ENCODE measurements around the gene CDC27. TPM values are rescaled to one million over a fixed set of nuclear protein-coding genes. Genes with fewer than 3 reads are reported as not detected.

CDC27 gene
- total RNA-seq, 3 donors from 2014 or later, result 63.2 to 73.7 (median 65.0) TPM

DNA sequence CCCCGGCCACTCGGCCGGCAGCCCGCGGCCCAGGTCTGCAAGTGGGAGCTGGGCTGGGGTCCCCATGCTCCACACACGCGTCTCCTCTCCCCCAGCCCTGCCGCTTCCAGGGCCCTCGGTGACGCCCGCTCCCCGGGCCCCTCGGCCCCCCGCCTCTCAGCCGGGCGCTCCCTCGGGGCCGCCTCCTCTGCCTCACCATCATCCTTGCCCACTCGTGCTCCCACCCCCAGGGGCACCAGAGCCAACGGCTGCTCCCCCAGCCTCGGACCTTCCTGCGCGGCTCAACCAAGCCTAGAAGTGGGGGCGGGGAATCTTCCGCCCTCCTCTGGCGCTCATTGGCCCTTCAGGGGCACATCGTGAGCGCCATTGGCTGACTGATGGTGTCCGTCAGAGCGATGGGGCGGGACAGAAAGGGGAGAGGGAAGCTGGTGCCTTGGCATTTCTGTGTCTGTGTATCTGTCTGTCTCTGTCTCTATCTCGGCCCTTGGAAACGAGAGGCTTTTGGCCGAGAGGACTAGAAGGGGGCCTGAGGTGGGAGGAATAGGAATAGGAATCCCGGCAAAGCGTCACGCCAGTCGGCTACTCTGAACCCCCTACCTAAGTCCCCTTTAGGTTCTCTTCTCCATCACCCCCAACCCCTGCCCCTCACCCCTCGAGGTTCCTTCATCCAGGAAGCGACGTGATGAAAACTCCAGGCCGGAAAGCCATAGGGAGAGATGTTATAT lies 88.9 kb downstream of the CDC27 start:
- no peaks in the 10 kb centered on the region for H3K36me3 ChIP-seq
- H3K4me3 ChIP-seq, result peak overlapping the region; percentile 91 to 99 (median 98)
- no peaks in the 10 kb centered on the region for H3K9me3 ChIP-seq
- no peaks in the 10 kb centered on the region for H3K27me3 ChIP-seq
- DNase-seq (ENCODE audit: low spot score in 2 of 2), result peak; percentile 88 to 91
- intact Hi-C loops (cut with DNase I; ENCODE audit: low total_unique reads), result no loop called here
- H3K4me1 ChIP-seq, result no peaks in the 10 kb centered on the region
- H3K27ac ChIP-seq, result peak overlapping the region; percentile 82 to 91
- TF ChIP-seq POLR2A (IDR thresholded peaks at IDR 0.05) (no peak), POLR2AphosphoS5 (IDR thresholded peaks at IDR 0.05) (peak; percentile 34 to 49 (median 40))
- TF ChIP-seq, protein P1, sequence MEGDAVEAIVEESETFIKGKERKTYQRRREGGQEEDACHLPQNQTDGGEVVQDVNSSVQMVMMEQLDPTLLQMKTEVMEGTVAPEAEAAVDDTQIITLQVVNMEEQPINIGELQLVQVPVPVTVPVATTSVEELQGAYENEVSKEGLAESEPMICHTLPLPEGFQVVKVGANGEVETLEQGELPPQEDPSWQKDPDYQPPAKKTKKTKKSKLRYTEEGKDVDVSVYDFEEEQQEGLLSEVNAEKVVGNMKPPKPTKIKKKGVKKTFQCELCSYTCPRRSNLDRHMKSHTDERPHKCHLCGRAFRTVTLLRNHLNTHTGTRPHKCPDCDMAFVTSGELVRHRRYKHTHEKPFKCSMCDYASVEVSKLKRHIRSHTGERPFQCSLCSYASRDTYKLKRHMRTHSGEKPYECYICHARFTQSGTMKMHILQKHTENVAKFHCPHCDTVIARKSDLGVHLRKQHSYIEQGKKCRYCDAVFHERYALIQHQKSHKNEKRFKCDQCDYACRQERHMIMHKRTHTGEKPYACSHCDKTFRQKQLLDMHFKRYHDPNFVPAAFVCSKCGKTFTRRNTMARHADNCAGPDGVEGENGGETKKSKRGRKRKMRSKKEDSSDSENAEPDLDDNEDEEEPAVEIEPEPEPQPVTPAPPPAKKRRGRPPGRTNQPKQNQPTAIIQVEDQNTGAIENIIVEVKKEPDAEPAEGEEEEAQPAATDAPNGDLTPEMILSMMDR (IDR thresholded peaks at IDR 0.05), result peak in 1 of 3 donors; percentile 11

- Histone ChIP-seq H3K27me3 (no peaks in the 10 kb centered on the region), H3K9me3 (no peaks in the 10 kb centered on the region), H3K27ac (peak overlapping the region; percentile 82 to 91), H3K36me3 (no peaks in the 10 kb centered on the region), H3K4me3 (peak overlapping the region; percentile 91 to 99 (median 98)), H3K4me1 (no peaks in the 10 kb centered on the region)
- DNase-seq (ENCODE audit: low spot score in 2 of 2), result no peak
- TF ChIP-seq, protein P1 (IDR thresholded peaks at IDR 0.05), result no peak
- TF ChIP-seq POLR2AphosphoS5 (IDR thresholded peaks at IDR 0.05) (no peak), POLR2A (IDR thresholded peaks at IDR 0.05) (no peak)
- intact Hi-C loops (cut with DNase I; ENCODE audit: low total_unique reads), result no loop called here
Observed at GRCh38 chr17:47099451-47099986, 89.6 kb downstream of the CDC27 start.

DNA sequence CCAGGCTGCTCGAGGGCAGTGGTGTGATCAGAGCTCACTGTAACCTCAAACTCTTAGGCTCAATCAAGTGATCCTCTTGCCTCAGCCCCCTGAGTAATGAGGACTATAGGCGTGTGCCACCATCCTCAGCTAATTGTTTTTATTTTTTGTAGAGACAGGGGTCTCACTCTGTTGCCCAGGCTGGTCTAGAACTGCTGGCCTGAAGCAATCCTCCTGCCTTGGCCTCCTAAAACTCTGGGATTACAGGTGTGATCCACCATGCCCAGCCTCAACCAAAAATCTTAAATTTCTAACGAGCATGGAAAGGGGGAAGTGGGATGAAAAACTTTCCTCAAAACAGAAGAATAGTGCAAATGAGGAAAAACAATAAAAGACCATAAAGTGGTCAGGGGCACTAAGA lies 92.8 kb downstream of the CDC27 start:
- Histone ChIP-seq H3K27ac (no peak overlapping the region), H3K9me3 (no peaks in the 10 kb centered on the region), H3K27me3 (no peaks in the 10 kb centered on the region), H3K4me3 (no peak overlapping the region), H3K4me1 (no peaks in the 10 kb centered on the region), H3K36me3 (no peaks in the 10 kb centered on the region)
- intact Hi-C loops (cut with DNase I; ENCODE audit: low total_unique reads), result no loop called here
- TF ChIP-seq POLR2AphosphoS5 (IDR thresholded peaks at IDR 0.05) (no peak), POLR2A (IDR thresholded peaks at IDR 0.05) (no peak)
- no peak for DNase-seq (ENCODE audit: low spot score in 2 of 2)

- Histone ChIP-seq H3K4me3 (no peak overlapping the region), H3K9me3 (no peaks in the 10 kb centered on the region), H3K27me3 (no peaks in the 10 kb centered on the region), H3K27ac (no peak overlapping the region), H3K4me1 (no peaks in the 10 kb centered on the region), H3K36me3 (no peaks in the 10 kb centered on the region)
- intact Hi-C loops (cut with DNase I; ENCODE audit: low total_unique reads), result no loop called here
- TF ChIP-seq, protein P1 (IDR thresholded peaks at IDR 0.05), result no peak
- no peak for TF ChIP-seq POLR2AphosphoS5 (IDR thresholded peaks at IDR 0.05)
- TF ChIP-seq POLR2A (IDR thresholded peaks at IDR 0.05), result no peak
- no peak for DNase-seq (ENCODE audit: low spot score in 2 of 2)
Observed at GRCh38 chr17:47095268-47095667, 93.8 kb downstream of the CDC27 start.

- Histone ChIP-seq H3K36me3 (no peaks in the 10 kb centered on the region), H3K4me1 (no peaks in the 10 kb centered on the region), H3K27me3 (no peaks in the 10 kb centered on the region), H3K27ac (no peak overlapping the region), H3K9me3 (no peaks in the 10 kb centered on the region), H3K4me3 (no peak overlapping the region)
- intact Hi-C loops (cut with DNase I; ENCODE audit: low total_unique reads), result no loop called here
- DNase-seq (ENCODE audit: low spot score in 2 of 2), result no peak
- TF ChIP-seq POLR2AphosphoS5 (IDR thresholded peaks at IDR 0.05) (no peak), POLR2A (IDR thresholded peaks at IDR 0.05) (no peak)
- TF ChIP-seq, protein P1 (IDR thresholded peaks at IDR 0.05), result no peak
Observed at GRCh38 chr17:47087093-47087492, 102.0 kb downstream of the CDC27 start.

Measured in breast epithelium (tissue), 4 donors.